Activated CD8-positive, alpha-beta T cell treated with anti-CD3 and anti-CD28 coated beads, Interleukin-2, amount 10 ng/mL, durations not matched to agents 7 days and 5 days (primary cell): Measurements from ENCODE around the gene LOXL1. TPM values are rescaled to one million over a fixed set of nuclear protein-coding genes. Genes with fewer than 3 reads are reported as not detected.
A peak's percentile ranks its signal among the peaks of the same experiment; 100 is the strongest.
"Not testable (repeated sequence)": the region's sequence is repeated elsewhere in the genome, so short reads cannot be mapped to it uniquely, and the experiment has no call there.

Experiments used
- ATAC-seq: fragments of 150-1000 bp; cut with Tn5 transposase; one replicate; pipeline ENCODE4 v1.10.0; 2021; ENCODE audit warnings: moderate library complexity
- CTCF ChIA-PET: fragments of 350-600 bp; sonication (Branson Sonifier 250); formaldehyde crosslinking; loops from one replicate; lab custom pipeline; 2021; ENCODE audit warnings: antibody characterized with exemption; lab: Charles Lee
- POLR2A ChIA-PET: fragments of 350-600 bp; sonication (Branson Sonifier 250); formaldehyde crosslinking; loops from one replicate; lab custom pipeline; 2021; ENCODE audit warnings: antibody characterized with exemption; lab: Charles Lee
- DNase-seq: peaks from one replicate; pipeline ENCODE4 v3.0.0-alpha.2; 2020
- H3K27ac Mint-ChIP-seq: one replicate; pipeline ENCODE4 v1.8.0; 2021; ENCODE audit warnings: mild to moderate bottlenecking, mixed read lengths
- H3K27me3 Mint-ChIP-seq: one replicate; pipeline ENCODE4 v1.8.0; 2021; ENCODE audit warnings: low read depth, mixed read lengths
- H3K36me3 Mint-ChIP-seq: one replicate; pipeline ENCODE4 v1.8.0; 2021; ENCODE audit warnings: low read depth, mixed read lengths
- H3K4me1 Mint-ChIP-seq: one replicate; pipeline ENCODE4 v1.8.0; 2021; ENCODE audit warnings: low read depth, mixed read lengths
- H3K4me3 Mint-ChIP-seq: one replicate; pipeline ENCODE4 v1.8.0; 2021; ENCODE audit warnings: mild to moderate bottlenecking, mixed read lengths
- H3K9me3 Mint-ChIP-seq: one replicate; pipeline ENCODE4 v1.8.0; 2022; ENCODE audit warnings: mixed read lengths; ENCODE audit not compliant: insufficient read depth
- total RNA-seq, 2 experiments: library from RNA; stranded (reverse); gene quantifications; one replicate each; pipeline ENCODE4 v1.2.3, GENCODE V29; 2021

The LOXL1 gene
- total RNA-seq, 2 experiments from 2014 or later, result 5.9 to 8.4 TPM

GRCh38 chr15:73972984-73973682, 46.9 kb downstream of the LOXL1 start:
- peaks cover 14% of the 10 kb centered on the region for H3K27me3 Mint-ChIP-seq
- peak; percentile 89 for DNase-seq
- peaks cover 45% of the 10 kb centered on the region for H3K4me1 Mint-ChIP-seq
- H3K27ac Mint-ChIP-seq, result no peak overlapping the region
- peaks cover 2% of the 10 kb centered on the region for H3K36me3 Mint-ChIP-seq
- ChIA-PET POLR2A (interaction anchor here (0.7 to 1.1 kb wide), 4 partner anchors 13 to 71 kb away, joined by 3 to 5 read pairs (median 3); partner anchors contain the start of gene PML), CTCF (interaction anchor here (0.7 to 14.5 kb wide), 42 partner anchors 8 to 350 kb away, joined by 3 to 310 read pairs (median 5); partner anchors contain the start of genes ISLR2, PML and STOML1)
- no peak overlapping the region for H3K4me3 Mint-ChIP-seq
- peak; percentile 89 for ATAC-seq
- no peaks in the 10 kb centered on the region for H3K9me3 Mint-ChIP-seq

GRCh38 chr15:73973683-73974200, 47.5 kb downstream of the LOXL1 start:
- not testable (repeated sequence) for ATAC-seq, DNase-seq, H3K9me3 Mint-ChIP-seq, H3K36me3 Mint-ChIP-seq, H3K4me3 Mint-ChIP-seq, H3K27ac Mint-ChIP-seq
- ChIA-PET POLR2A (interaction anchor here (0.7 to 4.4 kb wide), 4 partner anchors 11 to 23 kb away, joined by 3 to 29 read pairs (median 5); partner anchors contain the start of genes PML and STOML1), CTCF (interaction anchor here (0.8 to 14.5 kb wide), 14 partner anchors 9 to 349 kb away, joined by 3 to 310 read pairs (median 6); partner anchors contain the start of genes PML and STOML1)
- H3K4me1 Mint-ChIP-seq, result peaks cover 43% of the 10 kb centered on the region
- peaks cover 16% of the 10 kb centered on the region for H3K27me3 Mint-ChIP-seq

GRCh38 chr15:73975440-73976125, 49.3 kb downstream of the LOXL1 start:
- DNase-seq (peak; percentile 73), ATAC-seq (peak; percentile 47)
- ChIA-PET POLR2A (interaction anchor here (0.9 to 4.4 kb wide), 4 partner anchors 9 to 18 kb away, joined by 3 to 29 read pairs (median 6); partner anchors contain the start of genes PML and STOML1), CTCF (interaction anchor here (0.6 to 14.5 kb wide), 7 partner anchors 11 to 332 kb away, joined by 3 to 310 read pairs (median 85); partner anchors contain the start of genes PML and STOML1)
- peak overlapping the region; percentile 36 for H3K4me3 Mint-ChIP-seq
- not testable (repeated sequence) for H3K36me3 Mint-ChIP-seq, H3K27ac Mint-ChIP-seq, H3K9me3 Mint-ChIP-seq
- peaks cover 19% of the 10 kb centered on the region for H3K27me3 Mint-ChIP-seq
- peaks cover 40% of the 10 kb centered on the region for H3K4me1 Mint-ChIP-seq

- ChIA-PET POLR2A (interaction anchor here (0.8 to 1.0 kb wide), 3 partner anchors 8 to 16 kb away, joined by 3 to 4 read pairs (median 4); partner anchors contain the start of gene PML), CTCF (interaction anchor here (0.9 to 3.2 kb wide), 4 partner anchors 15 to 329 kb away, joined by 3 to 15 read pairs (median 6); partner anchors contain the start of gene PML)
- Mint-ChIP-seq H3K27ac (peak overlapping the region; percentile 57), H3K36me3 (peaks cover 2% of the 10 kb centered on the region), H3K9me3 (no peaks in the 10 kb centered on the region), H3K4me1 (peaks cover 59% of the 10 kb centered on the region), H3K27me3 (peaks cover 16% of the 10 kb centered on the region), H3K4me3 (no peak overlapping the region)
- no peak for ATAC-seq
- DNase-seq, result no peak
Measured at GRCh38 chr15:73978896-73979295, 52.6 kb downstream of the LOXL1 start.

- Mint-ChIP-seq H3K4me3 (no peak overlapping the region), H3K4me1 (peaks cover 59% of the 10 kb centered on the region), H3K36me3 (peaks cover 2% of the 10 kb centered on the region), H3K9me3 (no peaks in the 10 kb centered on the region), H3K27ac (no peak overlapping the region), H3K27me3 (peaks cover 13% of the 10 kb centered on the region)
- ChIA-PET POLR2A (no interaction called here), CTCF (interaction anchor here (0.9 to 3.2 kb wide), 3 partner anchors 14 to 328 kb away, joined by 3 to 15 read pairs (median 9); partner anchors contain the start of gene PML)
- ATAC-seq (no peak), DNase-seq (no peak)
Measured at GRCh38 chr15:73979636-73980035, 53.4 kb downstream of the LOXL1 start.

- peak overlapping the region; percentile 27 for H3K4me3 Mint-ChIP-seq
- H3K27ac Mint-ChIP-seq, result peak overlapping the region; percentile 91
- DNase-seq, result no peak
- H3K36me3 Mint-ChIP-seq, result peaks cover 6% of the 10 kb centered on the region
- ATAC-seq, result peak; percentile 34
- ChIA-PET CTCF (interaction anchor here (1.0 to 4.4 kb wide), 5 partner anchors 8 to 339 kb away, joined by 3 to 39 read pairs (median 4); partner anchors contain the start of genes PML and STOML1), POLR2A (interaction anchor here (1.7 to 2.5 kb wide), 2 partner anchors 10 to 13 kb away, joined by 6 to 19 read pairs; partner anchors contain the start of genes PML and STOML1)
- H3K9me3 Mint-ChIP-seq, result no peaks in the 10 kb centered on the region
- H3K4me1 Mint-ChIP-seq, result peaks cover 53% of the 10 kb centered on the region
- H3K27me3 Mint-ChIP-seq, result peaks cover 7% of the 10 kb centered on the region
Measured at GRCh38 chr15:73981761-73982221, 55.5 kb downstream of the LOXL1 start.

- H3K9me3 Mint-ChIP-seq, result no peaks in the 10 kb centered on the region
- peaks cover 6% of the 10 kb centered on the region for H3K36me3 Mint-ChIP-seq
- peak overlapping the region; percentile 22 for H3K4me3 Mint-ChIP-seq
- CTCF ChIA-PET, result interaction anchor here (1.0 to 4.4 kb wide), 4 partner anchors 9 to 338 kb away, joined by 3 to 39 read pairs (median 14); partner anchors contain the start of genes PML and STOML1
- peaks cover 53% of the 10 kb centered on the region for H3K4me1 Mint-ChIP-seq
- POLR2A ChIA-PET, result interaction anchor here (0.8 to 2.5 kb wide), 3 partner anchors 9 to 14 kb away, joined by 4 to 19 read pairs (median 6); partner anchors contain the start of genes PML and STOML1
- peak; percentile 70 for ATAC-seq
- DNase-seq, result peak; percentile 49
- peak overlapping the region; percentile 91 for H3K27ac Mint-ChIP-seq
- H3K27me3 Mint-ChIP-seq, result peaks cover 7% of the 10 kb centered on the region
Measured at GRCh38 chr15:73982222-73982962, 56.1 kb downstream of the LOXL1 start.

GRCh38 chr15:73983211-73983727, 57.0 kb downstream of the LOXL1 start:
- Mint-ChIP-seq H3K27me3 (peaks cover 5% of the 10 kb centered on the region), H3K9me3 (no peaks in the 10 kb centered on the region), H3K27ac (peak overlapping the region; percentile 91), H3K36me3 (peaks cover 6% of the 10 kb centered on the region), H3K4me1 (peaks cover 53% of the 10 kb centered on the region), H3K4me3 (no peak overlapping the region)
- ChIA-PET CTCF (interaction anchor here (1.1 to 4.4 kb wide), 3 partner anchors 10 to 24 kb away, joined by 3 to 39 read pairs (median 24); partner anchors contain the start of genes PML and STOML1), POLR2A (interaction anchor here (0.8 to 1.7 kb wide), 2 partner anchors 9 to 13 kb away, joined by 4 to 6 read pairs; partner anchors contain the start of gene STOML1)
- no peak for ATAC-seq
- DNase-seq, result no peak

- H3K4me1 Mint-ChIP-seq, result peaks cover 53% of the 10 kb centered on the region
Measured at GRCh38 chr15:73983773-73984172, 57.5 kb downstream of the LOXL1 start.

More at GRCh38 chr15:73983773-73984172, 57.5 kb downstream of the LOXL1 start:
- ATAC-seq (no peak), DNase-seq (no peak)
- CTCF ChIA-PET, result interaction anchor here (1.1 to 4.4 kb wide), 2 partner anchors 10 to 25 kb away, joined by 3 to 39 read pairs; no protein-coding TSS in a partner anchor
- POLR2A ChIA-PET, result interaction anchor here (1.0 to 2.3 kb wide), 3 partner anchors 8 to 11 kb away, joined by 3 to 7 read pairs (median 6); partner anchors contain the start of genes PML and STOML1
- Mint-ChIP-seq H3K4me3 (no peak overlapping the region), H3K36me3 (peaks cover 6% of the 10 kb centered on the region), H3K9me3 (no peaks in the 10 kb centered on the region), H3K27ac (peak overlapping the region; percentile 56), H3K27me3 (peaks cover 3% of the 10 kb centered on the region)
